NCI-H345 treated with DMSO at 0.1 percent for 48 hours (cell line): ENCODE data around the gene BMAL1.
"Not testable (repeated sequence)": the region's sequence is repeated elsewhere in the genome, so short reads cannot be mapped to it uniquely, and the experiment has no call there.

Experiments
- DNase-seq: peaks from one replicate; lab custom pipeline; 2025; ENCODE audit not compliant: unreplicated experiment; lab: John Stamatoyannopoulos, UW

BMAL1 gene

DNA sequence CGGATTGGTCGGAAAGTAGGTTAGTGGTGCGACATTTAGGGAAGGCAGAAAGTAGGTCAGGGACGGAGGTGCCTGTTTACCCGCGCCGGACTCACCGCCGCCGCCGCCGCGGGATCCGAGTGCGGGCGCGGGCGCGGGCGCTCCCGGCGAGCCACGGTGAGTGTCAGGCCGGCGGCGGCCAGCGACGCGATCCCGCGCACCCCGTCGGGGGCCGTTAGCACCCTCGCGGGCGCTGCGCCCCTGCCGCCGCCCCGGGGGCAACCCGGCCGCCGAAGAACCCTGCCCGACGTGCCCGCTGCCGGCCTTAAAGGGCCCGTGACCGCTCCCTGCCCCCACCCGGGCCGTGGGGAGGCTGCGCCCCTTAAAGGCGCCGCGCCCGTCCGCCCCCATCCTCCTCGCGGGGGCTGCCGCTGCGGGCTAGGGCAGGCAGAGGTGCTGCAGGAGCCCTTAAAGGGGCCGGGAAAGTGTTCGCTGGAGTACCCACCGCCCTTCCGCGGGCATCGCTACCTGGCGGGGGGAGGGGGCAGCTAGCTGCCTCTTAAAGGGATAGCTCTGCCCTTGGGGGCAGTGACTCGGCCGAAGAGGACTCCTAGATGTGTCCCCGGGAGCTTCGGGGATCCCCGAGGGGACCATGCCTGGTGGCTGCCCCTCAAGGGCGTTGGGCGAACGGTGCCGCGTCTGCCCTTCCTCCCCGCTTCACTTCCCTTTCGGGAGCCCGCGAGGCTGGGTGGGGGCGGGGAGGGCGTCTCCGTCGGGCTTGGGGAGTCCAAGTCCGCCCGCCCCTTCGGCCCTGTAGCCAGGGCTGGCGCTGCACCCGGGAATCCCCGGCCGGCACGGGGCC is at the start of gene BMAL1:
TSS of gene BMAL1 (plus strand) at position 23 of the 841 bp plus-strand sequence. CDS start 76,519 bp downstream, outside the sequence.
- DNase-seq = no peak

DNA sequence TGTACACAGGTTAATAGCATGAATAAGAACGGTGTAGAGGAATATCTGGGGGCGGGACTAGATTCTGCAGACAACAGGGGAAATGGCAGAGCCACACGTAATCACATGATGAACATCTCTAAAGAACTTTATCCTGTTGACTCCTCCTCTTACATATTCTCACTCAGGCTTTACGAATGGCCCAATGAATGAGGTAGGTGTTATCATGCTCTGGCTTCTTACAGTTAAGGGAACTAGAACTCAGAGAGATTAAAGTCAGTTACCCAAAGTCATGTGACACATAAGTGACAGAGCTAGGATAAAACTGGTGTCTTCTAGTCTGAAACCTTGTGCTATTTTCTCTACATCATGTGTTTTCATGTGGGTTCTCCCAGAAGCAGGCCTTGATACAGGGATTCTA is 49.0 kb upstream of the BMAL1 start:
- no peak for DNase-seq

- no peak for DNase-seq
Observed at GRCh38 chr11:13229136-13229535, 48.5 kb upstream of the BMAL1 start.

GRCh38 chr11:13229711-13230318 is 47.8 kb upstream of the BMAL1 start:
- DNase-seq = no peak

GRCh38 chr11:13233173-13233745 is 44.3 kb upstream of the BMAL1 start:
- DNase-seq = no peak

DNA sequence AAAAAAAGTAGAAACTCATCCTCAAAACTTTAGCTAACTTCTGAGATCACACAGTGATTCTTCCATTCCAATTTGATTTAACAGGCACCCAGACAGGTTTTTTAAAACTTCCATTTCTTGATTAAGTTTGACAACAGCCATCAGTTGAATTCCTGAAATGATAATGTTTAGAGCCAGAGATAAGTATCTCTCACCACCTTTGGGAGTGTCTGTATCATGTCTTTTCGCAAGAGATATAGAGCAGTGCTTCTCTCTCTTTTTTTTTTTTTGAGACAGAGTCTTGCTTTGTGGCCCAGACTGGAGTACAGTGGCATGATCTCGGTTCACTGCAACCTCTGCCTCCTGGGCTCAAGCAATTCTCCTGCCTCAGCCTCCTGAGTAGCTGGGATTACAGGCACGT is 41.7 kb upstream of the BMAL1 start:
- DNase-seq = no peak

DNA sequence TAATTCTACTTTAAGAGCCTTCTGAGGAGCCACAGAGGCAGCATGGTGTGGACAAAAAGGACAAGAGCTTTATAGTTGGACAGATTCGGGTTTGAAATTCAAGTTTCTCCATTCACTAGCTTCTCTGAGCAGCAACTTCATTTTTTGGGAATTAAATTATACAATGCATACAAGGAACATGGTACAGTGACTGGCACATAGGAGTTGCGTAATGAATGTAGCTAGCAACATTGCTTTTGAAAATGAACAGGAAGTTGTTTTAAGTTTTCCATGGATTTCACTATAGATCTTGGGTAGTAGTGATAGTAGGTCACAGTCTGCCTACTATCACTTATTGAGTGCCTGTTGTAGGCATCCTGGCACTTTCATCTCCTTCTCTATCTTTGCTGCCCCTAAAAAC is 41.0 kb upstream of the BMAL1 start:
- DNase-seq = no peak

DNA sequence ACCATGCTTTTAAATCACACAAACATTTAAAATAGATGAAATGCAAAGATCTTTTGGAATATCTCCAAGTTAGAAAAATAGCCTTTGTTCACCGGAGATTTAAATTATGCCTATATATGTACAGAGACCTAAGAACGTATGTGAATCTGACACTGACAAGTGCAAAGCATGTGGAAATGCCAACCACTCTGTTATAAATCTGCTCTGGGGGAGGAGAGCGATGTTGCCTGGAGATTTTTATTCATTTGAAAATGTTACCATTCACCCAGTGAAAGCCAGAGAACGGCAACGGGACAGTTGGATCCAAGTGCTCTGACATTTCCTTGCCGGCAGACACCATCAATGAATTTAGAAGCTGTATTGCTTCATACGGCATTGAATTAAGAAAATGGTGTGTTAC is 39.8 kb upstream of the BMAL1 start:
- no peak for DNase-seq

GRCh38 chr11:13238879-13239514 is 38.6 kb upstream of the BMAL1 start:
- no peak for DNase-seq

DNA sequence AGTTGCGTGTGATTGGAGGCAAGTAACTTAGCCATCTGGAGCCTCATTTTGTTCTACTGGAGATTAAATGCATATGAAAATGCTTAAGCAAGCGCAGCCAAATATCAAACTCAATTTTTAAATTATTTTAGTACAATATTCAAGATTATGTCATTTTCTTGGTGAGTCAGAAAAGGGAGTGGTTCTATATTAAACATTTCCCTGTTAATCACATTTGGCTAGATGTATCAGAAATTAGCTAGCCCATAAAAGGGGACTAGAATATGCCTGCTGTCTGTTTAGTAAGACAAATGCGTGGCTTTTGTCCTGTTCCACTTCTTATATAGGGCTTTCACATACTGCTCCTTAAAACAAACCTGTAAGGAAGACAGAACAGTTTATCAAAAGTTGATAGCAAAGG is 35.0 kb upstream of the BMAL1 start:
- no peak for DNase-seq

DNA sequence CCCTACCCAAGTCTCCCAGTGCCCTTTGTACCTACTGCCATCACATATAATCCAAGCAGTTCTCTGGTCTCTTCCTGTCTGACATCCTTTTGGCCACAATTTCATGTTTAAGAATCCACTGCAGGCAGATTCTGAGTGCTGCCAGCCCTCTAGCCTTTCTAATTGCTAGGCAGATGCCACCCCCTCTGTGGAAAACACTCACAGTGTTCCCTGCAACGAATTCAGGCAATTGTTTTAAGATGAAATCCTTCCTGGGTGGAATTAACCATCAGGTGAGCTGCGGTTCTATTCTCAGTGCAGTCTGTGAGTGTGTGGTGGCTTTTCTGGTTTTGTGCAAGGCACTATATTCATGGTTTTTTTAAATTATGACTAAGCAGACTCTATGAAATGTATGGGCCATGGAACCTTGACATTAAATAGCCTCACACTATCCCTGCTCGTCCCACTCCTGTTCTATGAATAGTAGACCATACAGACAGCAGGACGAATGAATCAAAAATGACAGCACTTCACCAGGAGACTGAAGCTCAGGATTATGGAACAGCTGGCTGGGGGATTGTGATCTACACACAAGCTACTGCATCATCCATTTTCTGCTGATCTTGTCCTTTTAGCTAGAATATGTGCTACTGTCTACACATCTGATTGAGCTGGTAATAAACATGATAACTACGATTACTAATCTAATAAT is 29.8 kb upstream of the BMAL1 start:
- DNase-seq = no peak

DNA sequence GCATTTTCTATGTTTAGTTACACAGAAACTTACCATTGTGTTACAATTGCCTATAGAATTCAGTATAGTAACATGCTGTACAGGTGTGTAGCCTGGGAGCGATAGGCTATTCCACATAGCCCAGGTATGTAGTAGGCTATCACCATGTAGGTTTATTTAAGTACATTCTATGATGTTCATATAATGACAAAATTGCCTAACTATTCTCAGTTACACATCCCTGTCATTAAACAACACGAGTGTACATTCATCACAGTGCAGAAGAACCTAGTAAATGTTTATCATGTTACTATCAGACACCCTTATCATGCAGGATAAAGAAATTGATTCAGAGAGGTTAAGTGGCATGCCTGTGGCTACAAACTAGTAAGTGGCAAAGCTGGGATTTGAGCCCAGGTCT is 28.4 kb upstream of the BMAL1 start:
- no peak for DNase-seq

- no peak for DNase-seq
Observed at GRCh38 chr11:13249992-13250391, 27.6 kb upstream of the BMAL1 start.

DNA sequence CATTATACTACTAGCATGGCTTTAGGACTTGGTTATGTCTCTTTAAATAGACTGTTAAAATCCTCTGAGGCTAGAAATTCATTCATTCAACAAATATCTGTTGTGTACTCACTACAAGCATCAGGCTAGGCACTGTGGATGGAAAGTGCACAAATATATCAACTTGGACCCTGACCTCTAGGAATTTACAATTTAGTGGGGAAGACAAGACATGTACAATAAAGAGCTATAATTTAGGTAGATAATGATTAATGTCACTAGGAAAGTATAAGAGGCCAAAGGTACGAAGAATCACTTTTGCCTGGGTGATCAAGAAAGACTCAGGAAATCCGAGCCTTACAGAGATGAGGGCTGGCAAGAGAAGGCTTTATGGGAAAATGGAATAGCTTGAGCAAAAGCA is 25.6 kb upstream of the BMAL1 start:
- DNase-seq = no peak

DNA sequence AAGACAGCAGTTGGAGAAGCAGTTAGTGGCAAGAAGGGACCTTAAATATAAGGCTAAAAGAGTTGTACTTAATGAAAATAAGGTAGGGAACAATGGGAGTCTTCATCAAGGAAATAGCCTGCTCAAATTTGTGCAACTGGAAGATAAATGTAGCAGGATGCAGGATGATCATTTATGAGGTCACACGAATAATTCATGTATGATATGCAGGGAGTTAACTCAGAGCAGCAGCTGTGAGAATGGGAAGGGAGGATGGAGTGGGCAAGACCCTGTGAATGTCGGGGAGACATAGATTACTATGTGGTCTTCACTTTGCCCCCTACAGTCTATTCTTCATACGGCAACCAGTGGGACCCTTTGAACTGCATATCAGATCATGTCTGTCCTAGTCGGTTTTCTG is 25.2 kb upstream of the BMAL1 start:
- no peak for DNase-seq

- DNase-seq = no peak
Observed at GRCh38 chr11:13256216-13256615, 21.4 kb upstream of the BMAL1 start.

DNA sequence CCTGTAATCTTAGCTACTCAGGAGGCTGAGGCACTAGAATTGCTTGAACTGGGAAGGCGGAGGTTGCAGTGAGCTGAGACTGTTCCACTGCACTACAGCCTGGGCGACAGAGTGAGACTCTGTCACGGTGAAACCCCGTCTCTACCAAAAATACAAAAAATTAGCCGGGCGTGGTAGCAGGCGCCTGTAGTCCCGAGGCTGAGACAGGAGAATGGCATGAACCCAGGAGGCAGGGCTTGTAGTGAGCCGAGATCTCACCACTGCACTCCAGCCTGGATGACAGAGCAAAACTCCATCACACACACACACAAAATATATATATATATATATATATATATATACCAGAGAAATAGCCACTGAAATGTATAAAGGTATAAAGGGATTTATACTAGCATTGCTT is 19.5 kb upstream of the BMAL1 start:
- not testable (repeated sequence) for DNase-seq

GRCh38 chr11:13258855-13259254 is 18.7 kb upstream of the BMAL1 start:
- DNase-seq = no peak

- DNase-seq = no peak
Observed at GRCh38 chr11:13259374-13259773, 18.2 kb upstream of the BMAL1 start.

- DNase-seq = peak; percentile 56
Observed at GRCh38 chr11:13260201-13260962, 17.2 kb upstream of the BMAL1 start.
